CD1c-positive myeloid dendritic cell (primary cell): ENCODE data around the gene PRKAR2A.
"Not testable (repeated sequence)": the region's sequence is repeated elsewhere in the genome, so short reads cannot be mapped to it uniquely, and the experiment has no call there.

Source experiments
- DNase-seq: peaks from one replicate; pipeline ENCODE4 v3.0.0-alpha.2; 2016; ENCODE audit errors: extremely low spot score

PRKAR2A gene

GRCh38 chr3:48733752-48734518 lies 113.7 kb downstream of the PRKAR2A start:
- DNase-seq, result not testable (repeated sequence)

- DNase-seq, result no peak
Measured at GRCh38 chr3:48727511-48727910, 120.2 kb downstream of the PRKAR2A start.

- DNase-seq, result not testable (repeated sequence)
Measured at GRCh38 chr3:48725185-48725855, 122.4 kb downstream of the PRKAR2A start.

- DNase-seq, result no peak
Measured at GRCh38 chr3:48723725-48724124, 123.9 kb downstream of the PRKAR2A start.

- DNase-seq, result not testable (repeated sequence)
Measured at GRCh38 chr3:48723293-48723692, 124.4 kb downstream of the PRKAR2A start.

GRCh38 chr3:48716982-48717746 lies 130.5 kb downstream of the PRKAR2A start, which contains the start of gene IP6K2:
Gene IP6K2, minus strand, starts transcription at chr3:48717221. Its CDS starts 21,930 bp downstream, at chr3:48695291.
- DNase-seq, result peak; percentile 99

- DNase-seq, result no peak
Measured at GRCh38 chr3:48716508-48716981, 131.1 kb downstream of the PRKAR2A start.

- no peak for DNase-seq
Measured at GRCh38 chr3:48715174-48715800, 132.4 kb downstream of the PRKAR2A start.

GRCh38 chr3:48711727-48712126 lies 135.9 kb downstream of the PRKAR2A start:
- DNase-seq, result no peak

- no peak for DNase-seq
Measured at GRCh38 chr3:48709051-48709461, 138.6 kb downstream of the PRKAR2A start.

- DNase-seq, result peak; percentile 10
Measured at GRCh38 chr3:48708481-48708889, 139.2 kb downstream of the PRKAR2A start.

- no peak for DNase-seq
Measured at GRCh38 chr3:48707157-48707556, 140.5 kb downstream of the PRKAR2A start.

GRCh38 chr3:48702320-48702920 lies 145.3 kb downstream of the PRKAR2A start:
- DNase-seq, result no peak

GRCh38 chr3:48700731-48701405 lies 146.8 kb downstream of the PRKAR2A start:
- no peak for DNase-seq

- no peak for DNase-seq
Measured at GRCh38 chr3:48698891-48699290, 148.8 kb downstream of the PRKAR2A start.

GRCh38 chr3:48697952-48698351 lies 149.7 kb downstream of the PRKAR2A start:
- no peak for DNase-seq

- no peak for DNase-seq
Measured at GRCh38 chr3:48696601-48697000, 151.1 kb downstream of the PRKAR2A start.
